T-helper 1 cell treated with Interleukin-12 subunit alpha and Interleukin-12 subunit beta and Interleukin-4 antibody, amounts not matched to agents 30 ng/mL and 1 ng/mL, for 36 hours (primary cell): ENCODE measurements around the gene FLNA. TPM values are rescaled to one million over a fixed set of nuclear protein-coding genes. Genes with fewer than 3 reads are reported as not detected.
"Not testable (repeated sequence)": the region's sequence is repeated elsewhere in the genome, so short reads cannot be mapped to it uniquely, and the experiment has no call there.

Experiments used
- intact Hi-C: fragments of 100-400 bp; cut with micrococcal nuclease; formaldehyde crosslinking; loops from one replicate; pipeline ENCODE4 v1.15.1; 2024
- total RNA-seq: library from RNA; stranded (reverse); gene quantifications from 2 replicates; pipeline ENCODE4 v1.2.3, GENCODE V29; 2022

The FLNA gene
- 1,498 and 1,525 TPM in 2 replicates for total RNA-seq

GRCh38 chrX:154374313-154375155 is at the start of gene FLNA:
Gene FLNA, minus strand, starts transcription at chrX:154374634. Its CDS starts 3,389 bp downstream, at chrX:154371245.
- intact Hi-C loops, result loop anchor here (5.0 to 10.0 kb wide), 3 partner anchors 402 to 650 kb away; partner anchors contain the start of genes ABCD1, ARHGAP4, BCAP31 and HCFC1

- intact Hi-C loops, result no loop called here
Measured at GRCh38 chrX:154420402-154420756, 45.9 kb upstream of the FLNA start.

- intact Hi-C loops, result no loop called here
Measured at GRCh38 chrX:154419688-154420401, 45.4 kb upstream of the FLNA start.

GRCh38 chrX:154419189-154419588 is 44.8 kb upstream of the FLNA start:
- intact Hi-C loops, result no loop called here

- intact Hi-C loops, result no loop called here
Measured at GRCh38 chrX:154417157-154417556, 42.7 kb upstream of the FLNA start.

- intact Hi-C loops, result loop anchor here (5.0 kb wide), 1 partner anchor 104 kb away; the partner anchor contains the start of gene FAM3A
Measured at GRCh38 chrX:154413142-154413541, 38.7 kb upstream of the FLNA start.

GRCh38 chrX:154412468-154412867 is 38.0 kb upstream of the FLNA start:
- intact Hi-C loops, result loop anchor here (1.0 to 5.0 kb wide), 4 partner anchors 16 to 105 kb away; partner anchors contain the start of genes ATP6AP1, FAM3A and LAGE3

GRCh38 chrX:154411981-154412340 is 37.5 kb upstream of the FLNA start:
- intact Hi-C loops, result loop anchor here (1.0 to 5.0 kb wide), 5 partner anchors 13 to 105 kb away; partner anchors contain the start of genes ATP6AP1, FAM3A and LAGE3

GRCh38 chrX:154409222-154409871 is 34.9 kb upstream of the FLNA start, which contains the start of gene DNASE1L1:
Gene DNASE1L1, minus strand, starts transcription at chrX:154409254. Its CDS starts 3,686 bp downstream, at chrX:154405568.
- intact Hi-C loops, result no loop called here

GRCh38 chrX:154408659-154409221 is 34.3 kb upstream of the FLNA start:
- intact Hi-C loops, result no loop called here

GRCh38 chrX:154404625-154405192 is 30.3 kb upstream of the FLNA start:
- intact Hi-C loops, result no loop called here

GRCh38 chrX:154403858-154404257 is 29.4 kb upstream of the FLNA start:
- intact Hi-C loops, result no loop called here

- intact Hi-C loops, result no loop called here
Measured at GRCh38 chrX:154403192-154403591, 28.8 kb upstream of the FLNA start.

GRCh38 chrX:154402622-154403127 is 28.2 kb upstream of the FLNA start:
- intact Hi-C loops, result no loop called here

GRCh38 chrX:154401918-154402621 is 27.6 kb upstream of the FLNA start:
- intact Hi-C loops, result no loop called here

GRCh38 chrX:154401045-154401799 is 26.8 kb upstream of the FLNA start:
- intact Hi-C loops, result no loop called here

- intact Hi-C loops, result not testable (repeated sequence)
Measured at GRCh38 chrX:154400369-154400817, 26.0 kb upstream of the FLNA start.

GRCh38 chrX:154399527-154400368 is 25.3 kb upstream of the FLNA start:
- intact Hi-C loops, result loop anchor here (1.0 to 5.0 kb wide), 7 partner anchors 12 to 472 kb away; partner anchors contain the start of genes ARHGAP4, FAM3A, GDI1 and HCFC1
